Upper lobe of left lung (tissue), 6 donors: Measurements from ENCODE around the gene SLC5A6. TPM values are rescaled to one million over a fixed set of nuclear protein-coding genes. Genes with fewer than 3 reads are reported as not detected.

Source experiments
- ATAC-seq, 2 donors: fragments of 200-7000 bp; cut with Tn5 transposase; one replicate each; pipeline ENCODE4 v1.9.1; 2022; ENCODE audit warnings: mild to moderate bottlenecking in 2 of 2, moderate library complexity in 2 of 2; ENCODE audit not compliant: low FRiP score in 2 of 2
- DNase-seq, 2 donors: peaks; one replicate each; pipeline ENCODE4 v3.0.0-alpha.2; 2019 to 2020
- H3K27ac ChIP-seq, 4 donors: fragments of 200-600 bp; sonication (generic); one replicate each; pipeline ENCODE4 v1.5.1; 2016 to 2019
- H3K27me3 ChIP-seq, 4 donors: fragments of 200-600 bp; sonication (generic); one replicate each; pipeline ENCODE4 v1.5.1; 2017 to 2019
- H3K36me3 ChIP-seq, 4 donors: fragments of 200-600 bp; sonication (generic); one replicate each; pipeline ENCODE4 v1.5.1; 2016 to 2019
- H3K4me1 ChIP-seq, 4 donors: fragments of 200-600 bp; sonication (generic); one replicate each; pipeline ENCODE4 v1.5.1; 2018 to 2019
- H3K4me3 ChIP-seq, 4 donors: fragments of 200-600 bp; sonication (generic); one replicate each; pipeline ENCODE4 v1.5.1; 2017 to 2019; ENCODE audit warnings: mild to moderate bottlenecking in 2 of 4, moderate library complexity in 1 of 4
- H3K9me3 ChIP-seq, 4 donors: fragments of 200-600 bp; sonication (generic); one replicate each; pipeline ENCODE4 v1.5.1; 2018 to 2019
- CTCF ChIP-seq, 6 experiments: fragments of 450-650 bp in 4 of 6; fragments of 200-600 bp in 2 of 6; sonication (generic) in 2 of 6; IDR thresholded peaks; one replicate each; pipeline ENCODE4 v1.5.1; 2016 to 2019; ENCODE audit warnings: antibody characterized with exemption in 6 of 6
- EP300 ChIP-seq, 4 donors: sonication (generic); formaldehyde crosslinking; IDR thresholded peaks; one replicate each; pipeline ENCODE4 v1.5.1; 2017; ENCODE audit warnings: antibody characterized with exemption in 4 of 4, control low read depth in 2 of 4
- POLR2A ChIP-seq, 4 donors: fragments of 450-650 bp; IDR thresholded peaks; one replicate each; pipeline ENCODE4 v1.5.1; 2016 to 2017; ENCODE audit warnings: antibody characterized with exemption in 4 of 4, mild to moderate bottlenecking in 2 of 4
- POLR2AphosphoS5 ChIP-seq, 2 donors: sonication (generic); formaldehyde crosslinking; IDR thresholded peaks; one replicate each; pipeline ENCODE4 v1.5.1; 2017; ENCODE audit warnings: antibody characterized with exemption in 2 of 2
- WGBS, 2 donors: methylation state at CpG; one replicate each; pipeline ENCODE4 v1.1.5; 2017 to 2018; 5-methylcytosine and 5-hydroxymethylcytosine counted together
- total RNA-seq, 6 donors: library from RNA; depleted of rRNA in 4 of 6; stranded (reverse); fragments of >200 nt in 4 of 6; gene quantifications; one replicate each; pipeline versions ENCODE4 v1.1.0 to v1.2.1, GENCODE V29; 2016 to 2021
- donor health status: DM: no; HTN: no; CAD: no; lungs with moderate emphysema.
- donor health status: DM: no; HTN: yes; CAD: no; lungs with severe emphysema.

The SLC5A6 gene
- total RNA-seq, 6 donors from 2014 or later = 13.6 to 29.6 (median 21.0) TPM

GRCh38 chr2:27211241-27211942 lies 676 bp downstream of the SLC5A6 start:
- Histone ChIP-seq H3K9me3 (no peaks in the 10 kb centered on the region), H3K36me3 (peaks cover 0 to 33% (median 22%) of the 10 kb centered on the region in 4 donors), H3K27ac (peak overlapping the region; percentile 95 to 100 (median 98)), H3K4me1 (peaks cover 12 to 20% (median 14%) of the 10 kb centered on the region in 4 donors), H3K4me3 (peak overlapping the region; percentile 68 to 89 (median 84)), H3K27me3 (no peaks in the 10 kb centered on the region)
- DNase-seq = no peak
- WGBS, 2 donors = 4% methylated on average over 25 to 30 of the region's 48 CpGs
- no peak for TF ChIP-seq POLR2AphosphoS5 (IDR thresholded peaks at IDR 0.05)
- TF ChIP-seq POLR2A (IDR thresholded peaks at IDR 0.05) = no peak
- ATAC-seq = no peak

GRCh38 chr2:27209621-27210401 lies 2.3 kb downstream of the SLC5A6 start:
- DNase-seq (no peak), ATAC-seq (no peak)
- Histone ChIP-seq H3K27ac (no peak overlapping the region), H3K4me3 (no peak overlapping the region), H3K9me3 (no peaks in the 10 kb centered on the region), H3K36me3 (peaks cover 0 to 40% (median 36%) of the 10 kb centered on the region in 4 donors), H3K4me1 (peaks cover 12 to 20% (median 14%) of the 10 kb centered on the region in 4 donors), H3K27me3 (no peaks in the 10 kb centered on the region)
- TF ChIP-seq CTCF (IDR thresholded peaks at IDR 0.05) = no peak
- no peak for TF ChIP-seq POLR2A (IDR thresholded peaks at IDR 0.05)
- no peak for TF ChIP-seq EP300 (IDR thresholded peaks at IDR 0.05)
- TF ChIP-seq POLR2AphosphoS5 (IDR thresholded peaks at IDR 0.05) = no peak
- 81 to 85% methylated on average over 6 of the region's 6 CpGs for WGBS, 2 donors

GRCh38 chr2:27208486-27209050 lies 3.5 kb downstream of the SLC5A6 start:
- TF ChIP-seq POLR2AphosphoS5 (IDR thresholded peaks at IDR 0.05) (no peak), EP300 (IDR thresholded peaks at IDR 0.05) (no peak), CTCF (IDR thresholded peaks at IDR 0.05) (no peak), POLR2A (IDR thresholded peaks at IDR 0.05) (no peak)
- H3K4me3 ChIP-seq = no peak overlapping the region
- no peak for DNase-seq
- no peaks in the 10 kb centered on the region for H3K27me3 ChIP-seq
- H3K36me3 ChIP-seq = peaks cover 0 to 51% (median 47%) of the 10 kb centered on the region in 4 donors
- no peak for ATAC-seq
- 87 to 99% methylated on average over 4 of the region's 4 CpGs for WGBS, 2 donors
- H3K27ac ChIP-seq = no peak overlapping the region
- no peaks in the 10 kb centered on the region for H3K9me3 ChIP-seq
- H3K4me1 ChIP-seq = peaks cover 8 to 17% (median 12%) of the 10 kb centered on the region in 4 donors

- H3K27ac ChIP-seq = no peak overlapping the region
- peaks cover 4 to 71% (median 63%) of the 10 kb centered on the region in 4 donors for H3K36me3 ChIP-seq
- H3K4me1 ChIP-seq = peaks cover 3 to 7% (median 4%) of the 10 kb centered on the region in 4 donors
- no peak overlapping the region for H3K4me3 ChIP-seq
- ATAC-seq (no peak), DNase-seq (no peak)
- no peaks in the 10 kb centered on the region for H3K9me3 ChIP-seq
- TF ChIP-seq POLR2AphosphoS5 (IDR thresholded peaks at IDR 0.05) (no peak), EP300 (IDR thresholded peaks at IDR 0.05) (no peak), POLR2A (IDR thresholded peaks at IDR 0.05) (no peak), CTCF (IDR thresholded peaks at IDR 0.05) (no peak)
- 95% methylated on average over 6 of the region's 6 CpGs for WGBS, 2 donors
- no peaks in the 10 kb centered on the region for H3K27me3 ChIP-seq
Observed at GRCh38 chr2:27206346-27206745, 5.7 kb downstream of the SLC5A6 start.

- H3K27ac ChIP-seq = no peak overlapping the region
- peaks cover 4 to 82% (median 69%) of the 10 kb centered on the region in 4 donors for H3K36me3 ChIP-seq
- 78 to 89% methylated on average over 8 of the region's 8 CpGs for WGBS, 2 donors
- peak in 1 of 2 donors; percentile 65 for DNase-seq
- H3K4me1 ChIP-seq = no peaks in the 10 kb centered on the region
- H3K9me3 ChIP-seq = no peaks in the 10 kb centered on the region
- no peak for ATAC-seq
- no peak overlapping the region for H3K4me3 ChIP-seq
- H3K27me3 ChIP-seq = no peaks in the 10 kb centered on the region
- TF ChIP-seq POLR2A (IDR thresholded peaks at IDR 0.05) (no peak), CTCF (IDR thresholded peaks at IDR 0.05) (no peak)
Observed at GRCh38 chr2:27205206-27205605, 6.9 kb downstream of the SLC5A6 start.
